WTC11 (cell line): ENCODE measurements around the gene DGCR8. TPM values are rescaled to one million over a fixed set of nuclear protein-coding genes. Genes with fewer than 3 reads are reported as not detected.
A peak's percentile ranks its signal among the peaks of the same experiment; 100 is the strongest.

Experiments
- ATAC-seq: fragments of 200-7000 bp; cut with Tn5 transposase; 2 replicates; pipeline ENCODE4 v1.10.0; 2021; ENCODE audit warnings: mild to moderate bottlenecking, moderate library complexity
- CTCF ChIA-PET: fragments of 300-600 bp; sonication (Branson Sonifier 250); formaldehyde crosslinking; loops from one replicate; lab custom pipeline; 2021; ENCODE audit warnings: antibody characterized with exemption; lab: Charles Lee
- POLR2A ChIA-PET: fragments of 350-600 bp; sonication (Branson Sonifier 250); formaldehyde crosslinking; loops from one replicate; lab custom pipeline; 2021; ENCODE audit warnings: antibody characterized with exemption; lab: Charles Lee
- DNase-seq: peaks from one replicate; pipeline ENCODE4 v3.0.0; 2021; ENCODE audit warnings: low spot score
- H3K27ac Mint-ChIP-seq: 2 replicates; pipeline ENCODE4 v1.8.0; 2021; ENCODE audit warnings: mixed read lengths
- H3K27me3 Mint-ChIP-seq: 2 replicates; pipeline ENCODE4 v1.8.0; 2021; ENCODE audit warnings: low read depth, mild to moderate bottlenecking, moderate library complexity, mixed read lengths
- H3K36me3 Mint-ChIP-seq: 2 replicates; pipeline ENCODE4 v1.8.0; 2021; ENCODE audit warnings: mixed read lengths
- H3K4me1 Mint-ChIP-seq: 2 replicates; pipeline ENCODE4 v1.8.0; 2022; ENCODE audit warnings: mixed read lengths
- H3K4me3 Mint-ChIP-seq: 2 replicates; pipeline ENCODE4 v1.8.0; 2021; ENCODE audit warnings: mild to moderate bottlenecking, moderate library complexity, mixed read lengths
- H3K9me3 Mint-ChIP-seq: 2 replicates; pipeline ENCODE4 v1.8.0; 2021; ENCODE audit warnings: mixed read lengths
- CREB1 ChIP-seq: sonication (generic); formaldehyde crosslinking; IDR thresholded peaks from 2 replicates; pipeline ENCODE4 v1.8.0; 2023; ENCODE audit warnings: mild to moderate bottlenecking, missing genetic modification reagents
- CREM ChIP-seq: sonication (generic); formaldehyde crosslinking; IDR thresholded peaks from 2 replicates; pipeline ENCODE4 v1.8.1; 2022; ENCODE audit warnings: mild to moderate bottlenecking, missing genetic modification reagents, moderate library complexity
- IRF2 ChIP-seq: sonication (generic); formaldehyde crosslinking; IDR thresholded peaks from 2 replicates; pipeline ENCODE4 v1.8.0; 2022; ENCODE audit warnings: low read depth, missing genetic modification reagents, borderline replicate concordance
- SMAD3 ChIP-seq: sonication (generic); formaldehyde crosslinking; IDR thresholded peaks from 2 replicates; pipeline ENCODE4 v1.8.0; 2022; ENCODE audit warnings: missing genetic modification reagents, mild to moderate bottlenecking, borderline replicate concordance
- TCF7 ChIP-seq: sonication (generic); formaldehyde crosslinking; IDR thresholded peaks from 2 replicates; pipeline ENCODE4 v1.8.0; 2022; ENCODE audit warnings: mild to moderate bottlenecking, low read depth, missing genetic modification reagents, moderate library complexity
- ZBTB21 ChIP-seq: sonication (generic); formaldehyde crosslinking; IDR thresholded peaks from 2 replicates; pipeline ENCODE4 v1.8.1; 2023; ENCODE audit warnings: mild to moderate bottlenecking, missing genetic modification reagents, borderline replicate concordance
- ZNF416 ChIP-seq: fragments of 250-450 bp; sonication (Bioruptor Pico); IDR thresholded peaks from 2 replicates; pipeline ENCODE4 v1.9.0; 2021; ENCODE audit warnings: mild to moderate bottlenecking, inconsistent platforms
- ZNF671 ChIP-seq: fragments of 250-450 bp; sonication (Bioruptor Pico); IDR thresholded peaks from 2 replicates; pipeline ENCODE4 v1.8.0; 2021; ENCODE audit warnings: mild to moderate bottlenecking
- total RNA-seq: library from RNA; stranded (reverse); gene quantifications from 3 replicates; pipeline ENCODE4 v1.2.3, GENCODE V29; 2021
- TF ChIP-seq, protein P1 (sequence below): fragments of 250-450 bp; sonication (Bioruptor Pico); conservative IDR thresholded peaks from 2 replicates; pipeline ENCODE4 v1.9.0; 2021; ENCODE audit warnings: mild to moderate bottlenecking
- TF ChIP-seq, protein P2 (sequence below): sonication (generic); formaldehyde crosslinking; IDR thresholded peaks from 2 replicates; pipeline ENCODE4 v1.8.0; 2023; ENCODE audit warnings: mild to moderate bottlenecking, missing genetic modification reagents
- TF ChIP-seq, protein P3 (sequence below): sonication (generic); formaldehyde crosslinking; IDR thresholded peaks from 2 replicates; pipeline ENCODE4 v1.8.1; 2023; ENCODE audit warnings: mild to moderate bottlenecking, missing genetic modification reagents
- TF ChIP-seq, protein P4 (sequence below): sonication (generic); formaldehyde crosslinking; IDR thresholded peaks from 2 replicates; pipeline ENCODE4 v1.8.1; 2023; ENCODE audit warnings: mild to moderate bottlenecking, missing genetic modification reagents, moderate library complexity
- TF ChIP-seq, protein P5 (sequence below): sonication (generic); formaldehyde crosslinking; IDR thresholded peaks from 2 replicates; pipeline ENCODE4 v1.8.1; 2023; ENCODE audit warnings: mild to moderate bottlenecking, missing genetic modification reagents

The DGCR8 gene
- total RNA-seq, 1 experiment from 2014 or later: 55.0 TPM

DNA sequence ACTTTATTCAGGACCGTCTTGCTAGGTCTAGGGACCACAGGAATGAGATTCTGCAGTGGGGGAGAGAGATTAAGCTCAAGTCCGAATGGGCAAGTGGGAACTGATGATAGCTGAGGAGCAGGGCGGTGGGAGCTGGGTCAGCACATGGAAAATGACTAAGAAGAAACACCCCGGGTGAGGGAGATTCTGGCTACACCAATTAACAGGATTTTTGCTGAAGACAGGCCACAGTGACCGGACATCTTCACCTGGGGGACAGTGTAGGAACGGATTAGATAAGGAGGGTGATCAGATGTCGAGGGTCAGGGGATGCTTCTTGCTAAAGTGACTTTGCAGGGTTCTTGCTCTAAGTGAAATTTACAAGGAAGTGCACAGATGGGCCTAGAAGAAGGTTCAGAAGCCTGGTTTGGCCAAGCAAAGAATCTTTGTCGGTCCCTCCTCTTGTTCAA, 8.5 kb upstream of the DGCR8 start:
- H3K27ac Mint-ChIP-seq: peak overlapping the region; percentile 31
- TF ChIP-seq, protein P1, sequence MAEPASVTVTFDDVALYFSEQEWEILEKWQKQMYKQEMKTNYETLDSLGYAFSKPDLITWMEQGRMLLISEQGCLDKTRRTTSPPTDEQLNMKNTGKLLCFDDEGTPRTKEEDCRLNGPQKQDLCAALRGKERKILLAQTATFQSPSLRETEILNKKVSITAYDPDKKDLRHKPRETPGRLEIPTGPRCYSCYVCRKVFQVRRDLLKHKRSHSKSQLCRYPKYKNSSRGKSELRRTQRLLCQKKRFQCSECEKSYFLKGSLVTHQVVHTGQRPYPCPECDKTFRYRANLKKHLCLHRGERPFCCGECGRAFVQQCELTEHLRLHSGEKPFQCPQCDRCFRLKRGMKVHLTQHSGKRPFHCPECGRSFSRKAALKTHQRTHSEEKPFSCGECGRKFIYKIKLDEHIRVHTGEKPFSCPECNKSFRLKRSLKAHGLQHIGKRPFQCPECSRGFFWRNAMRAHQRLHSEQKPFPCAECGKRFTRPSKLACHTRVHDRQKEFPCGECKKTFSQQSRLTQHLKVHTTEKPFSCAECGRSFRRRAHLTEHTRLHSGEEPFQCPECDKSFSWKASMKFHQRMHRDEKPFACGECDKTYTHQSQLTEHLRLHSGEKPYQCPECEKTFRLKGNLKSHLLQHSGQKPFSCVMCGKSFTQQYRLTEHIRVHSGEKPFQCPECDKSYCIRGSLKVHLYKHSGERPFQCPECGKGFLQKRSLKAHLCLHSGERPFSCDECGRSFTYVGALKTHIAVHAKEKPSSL: no peak
- TF ChIP-seq ZBTB21 (CRISPR knock-in tag): no peak
- TF ChIP-seq, all 79 proteins: peak for 0
- ATAC-seq (no peak), DNase-seq (no peak)
- peaks cover 15% of the 10 kb centered on the region for H3K27me3 Mint-ChIP-seq
- ChIA-PET POLR2A (no interaction called here), CTCF (interaction anchor here (0.6 kb wide), 1 partner anchor 51 kb away, joined by 4 read pairs; no protein-coding TSS in a partner anchor)
- no peaks in the 10 kb centered on the region for H3K36me3 Mint-ChIP-seq
- no peaks in the 10 kb centered on the region for H3K4me1 Mint-ChIP-seq
- no peaks in the 10 kb centered on the region for H3K9me3 Mint-ChIP-seq
- H3K4me3 Mint-ChIP-seq: no peak overlapping the region

DNA sequence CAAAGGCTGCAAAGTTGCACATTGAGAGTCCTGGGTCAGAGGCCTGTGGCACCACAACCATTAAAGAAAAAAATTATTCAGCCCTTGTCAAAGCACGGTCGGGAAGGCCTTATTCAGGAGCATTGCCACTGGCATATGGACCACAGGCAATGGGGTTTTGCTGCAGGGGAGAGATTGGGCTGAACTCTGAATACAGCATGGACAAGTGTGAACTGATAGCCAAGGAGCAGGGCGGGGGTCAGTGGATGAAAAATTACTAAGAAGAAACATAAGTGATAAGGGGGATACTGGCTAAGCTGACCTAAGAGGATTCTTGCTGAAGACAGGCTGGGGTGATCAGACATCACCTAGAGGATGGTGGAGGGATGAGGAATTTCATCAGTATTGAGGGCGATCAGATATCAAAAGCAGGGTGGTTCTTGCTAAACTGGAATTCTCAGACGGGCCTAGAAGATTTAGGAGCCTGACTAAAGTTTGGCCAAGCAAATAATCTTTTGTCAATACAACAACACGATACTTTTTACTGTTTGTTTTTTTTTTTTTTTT, 3.3 kb upstream of the DGCR8 start:
- Mint-ChIP-seq H3K27me3 (peaks cover 1% of the 10 kb centered on the region), H3K4me3 (no peak overlapping the region), H3K36me3 (no peaks in the 10 kb centered on the region), H3K4me1 (peaks cover 10% of the 10 kb centered on the region), H3K9me3 (no peaks in the 10 kb centered on the region), H3K27ac (peak overlapping the region; percentile 37; the same call in 1 of the 2 replicates)
- ChIA-PET CTCF (interaction anchor here (0.6 kb wide), 1 partner anchor 158 kb away, joined by 3 read pairs; no protein-coding TSS in a partner anchor), POLR2A (no interaction called here)
- TF ChIP-seq, protein P2, sequence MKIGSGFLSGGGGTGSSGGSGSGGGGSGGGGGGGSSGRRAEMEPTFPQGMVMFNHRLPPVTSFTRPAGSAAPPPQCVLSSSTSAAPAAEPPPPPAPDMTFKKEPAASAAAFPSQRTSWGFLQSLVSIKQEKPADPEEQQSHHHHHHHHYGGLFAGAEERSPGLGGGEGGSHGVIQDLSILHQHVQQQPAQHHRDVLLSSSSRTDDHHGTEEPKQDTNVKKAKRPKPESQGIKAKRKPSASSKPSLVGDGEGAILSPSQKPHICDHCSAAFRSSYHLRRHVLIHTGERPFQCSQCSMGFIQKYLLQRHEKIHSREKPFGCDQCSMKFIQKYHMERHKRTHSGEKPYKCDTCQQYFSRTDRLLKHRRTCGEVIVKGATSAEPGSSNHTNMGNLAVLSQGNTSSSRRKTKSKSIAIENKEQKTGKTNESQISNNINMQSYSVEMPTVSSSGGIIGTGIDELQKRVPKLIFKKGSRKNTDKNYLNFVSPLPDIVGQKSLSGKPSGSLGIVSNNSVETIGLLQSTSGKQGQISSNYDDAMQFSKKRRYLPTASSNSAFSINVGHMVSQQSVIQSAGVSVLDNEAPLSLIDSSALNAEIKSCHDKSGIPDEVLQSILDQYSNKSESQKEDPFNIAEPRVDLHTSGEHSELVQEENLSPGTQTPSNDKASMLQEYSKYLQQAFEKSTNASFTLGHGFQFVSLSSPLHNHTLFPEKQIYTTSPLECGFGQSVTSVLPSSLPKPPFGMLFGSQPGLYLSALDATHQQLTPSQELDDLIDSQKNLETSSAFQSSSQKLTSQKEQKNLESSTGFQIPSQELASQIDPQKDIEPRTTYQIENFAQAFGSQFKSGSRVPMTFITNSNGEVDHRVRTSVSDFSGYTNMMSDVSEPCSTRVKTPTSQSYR (CRISPR knock-in tag): no peak
- TF ChIP-seq, protein P3, sequence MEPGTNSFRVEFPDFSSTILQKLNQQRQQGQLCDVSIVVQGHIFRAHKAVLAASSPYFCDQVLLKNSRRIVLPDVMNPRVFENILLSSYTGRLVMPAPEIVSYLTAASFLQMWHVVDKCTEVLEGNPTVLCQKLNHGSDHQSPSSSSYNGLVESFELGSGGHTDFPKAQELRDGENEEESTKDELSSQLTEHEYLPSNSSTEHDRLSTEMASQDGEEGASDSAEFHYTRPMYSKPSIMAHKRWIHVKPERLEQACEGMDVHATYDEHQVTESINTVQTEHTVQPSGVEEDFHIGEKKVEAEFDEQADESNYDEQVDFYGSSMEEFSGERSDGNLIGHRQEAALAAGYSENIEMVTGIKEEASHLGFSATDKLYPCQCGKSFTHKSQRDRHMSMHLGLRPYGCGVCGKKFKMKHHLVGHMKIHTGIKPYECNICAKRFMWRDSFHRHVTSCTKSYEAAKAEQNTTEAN (CRISPR knock-in tag): no peak
- TF ChIP-seq IRF2 (CRISPR knock-in tag) (no peak), CREM (CRISPR knock-in tag) (no peak), TCF7 (no peak), ZNF671 (no peak), ZNF416 (CRISPR knock-in tag) (no peak), SMAD3 (CRISPR knock-in tag) (no peak), CREB1 (CRISPR knock-in tag) (no peak)
- TF ChIP-seq, protein P4, sequence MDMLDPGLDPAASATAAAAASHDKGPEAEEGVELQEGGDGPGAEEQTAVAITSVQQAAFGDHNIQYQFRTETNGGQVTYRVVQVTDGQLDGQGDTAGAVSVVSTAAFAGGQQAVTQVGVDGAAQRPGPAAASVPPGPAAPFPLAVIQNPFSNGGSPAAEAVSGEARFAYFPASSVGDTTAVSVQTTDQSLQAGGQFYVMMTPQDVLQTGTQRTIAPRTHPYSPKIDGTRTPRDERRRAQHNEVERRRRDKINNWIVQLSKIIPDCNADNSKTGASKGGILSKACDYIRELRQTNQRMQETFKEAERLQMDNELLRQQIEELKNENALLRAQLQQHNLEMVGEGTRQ (CRISPR knock-in tag): no peak
- TF ChIP-seq, protein P5, sequence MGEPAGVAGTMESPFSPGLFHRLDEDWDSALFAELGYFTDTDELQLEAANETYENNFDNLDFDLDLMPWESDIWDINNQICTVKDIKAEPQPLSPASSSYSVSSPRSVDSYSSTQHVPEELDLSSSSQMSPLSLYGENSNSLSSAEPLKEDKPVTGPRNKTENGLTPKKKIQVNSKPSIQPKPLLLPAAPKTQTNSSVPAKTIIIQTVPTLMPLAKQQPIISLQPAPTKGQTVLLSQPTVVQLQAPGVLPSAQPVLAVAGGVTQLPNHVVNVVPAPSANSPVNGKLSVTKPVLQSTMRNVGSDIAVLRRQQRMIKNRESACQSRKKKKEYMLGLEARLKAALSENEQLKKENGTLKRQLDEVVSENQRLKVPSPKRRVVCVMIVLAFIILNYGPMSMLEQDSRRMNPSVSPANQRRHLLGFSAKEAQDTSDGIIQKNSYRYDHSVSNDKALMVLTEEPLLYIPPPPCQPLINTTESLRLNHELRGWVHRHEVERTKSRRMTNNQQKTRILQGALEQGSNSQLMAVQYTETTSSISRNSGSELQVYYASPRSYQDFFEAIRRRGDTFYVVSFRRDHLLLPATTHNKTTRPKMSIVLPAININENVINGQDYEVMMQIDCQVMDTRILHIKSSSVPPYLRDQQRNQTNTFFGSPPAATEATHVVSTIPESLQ: no peak
- no peak for ATAC-seq
- DNase-seq: no peak
